Naive thymus-derived CD4-positive, alpha-beta T cell (primary cell): ENCODE results near the gene TAS2R1. TPM values are rescaled to one million over a fixed set of nuclear protein-coding genes. Genes with fewer than 3 reads are reported as not detected.

Experiments
- ATAC-seq: fragments of 150-1000 bp; cut with Tn5 transposase; 2 replicates; pipeline ENCODE4 v1.10.0; 2021; ENCODE audit warnings: mild to moderate bottlenecking, moderate library complexity
- CTCF ChIA-PET: fragments of 350-600 bp; sonication (Branson Sonifier 250); formaldehyde crosslinking; loops from one replicate; lab custom pipeline; 2021; ENCODE audit warnings: antibody characterized with exemption; lab: Charles Lee
- POLR2A ChIA-PET: fragments of 350-600 bp; sonication (Branson Sonifier 250); formaldehyde crosslinking; loops from one replicate; lab custom pipeline; 2021; ENCODE audit warnings: antibody characterized with exemption, inconsistent platforms; lab: Charles Lee
- DNase-seq, 9 donors: peaks; one replicate each; pipeline versions ENCODE4 v3.0.0 to v3.0.0-alpha.2; 2020 to 2022; ENCODE audit warnings: mixed read lengths in 1 of 9
- H3K27ac ChIP-seq: one replicate; pipeline ENCODE4 v1.7.0; 2013; ENCODE audit warnings: mild to moderate bottlenecking, low read depth, low read length, moderate library complexity
- H3K27me3 ChIP-seq, 2 donors: one replicate each; pipeline ENCODE4 v1.7.0; 2013; ENCODE audit warnings: low read length in 2 of 2, mild to moderate bottlenecking in 2 of 2, moderate library complexity in 2 of 2; ENCODE audit not compliant: control insufficient read depth in 2 of 2, insufficient read depth in 2 of 2
- H3K36me3 ChIP-seq, 3 experiments: 1 replicate in 2 of 3; 2 replicates in 1 of 3; pipeline ENCODE4 v1.7.0; 2013; ENCODE audit warnings: low read length in 3 of 3, mild to moderate bottlenecking in 3 of 3, moderate library complexity in 1 of 3; ENCODE audit not compliant: insufficient read depth in 3 of 3, control insufficient read depth in 2 of 3
- H3K4me1 ChIP-seq, 2 donors: one replicate each; pipeline ENCODE4 v1.7.0; 2013; ENCODE audit warnings: low read length in 2 of 2, mild to moderate bottlenecking in 2 of 2, moderate library complexity in 1 of 2; ENCODE audit not compliant: control insufficient read depth in 2 of 2, insufficient read depth in 2 of 2
- H3K4me3 ChIP-seq: 2 replicates; pipeline ENCODE4 v1.7.0; 2013; ENCODE audit warnings: mild to moderate bottlenecking, low read length
- H3K9me3 ChIP-seq, 3 experiments: 1 replicate in 2 of 3; 2 replicates in 1 of 3; pipeline ENCODE4 v1.7.0; 2013; ENCODE audit warnings: low read length in 3 of 3; ENCODE audit not compliant: control insufficient read depth in 2 of 3
- H3K27ac Mint-ChIP-seq, 9 donors: one replicate each; pipeline ENCODE4 v1.8.0; 2020 to 2022; ENCODE audit warnings: mixed read lengths in 9 of 9, mild to moderate bottlenecking in 8 of 9, moderate library complexity in 5 of 9, inconsistent platforms in 2 of 9
- H3K27me3 Mint-ChIP-seq, 5 donors: one replicate each; pipeline ENCODE4 v1.8.0; 2021 to 2022; ENCODE audit warnings: mixed read lengths in 5 of 5, mild to moderate bottlenecking in 1 of 5
- H3K36me3 Mint-ChIP-seq, 5 donors: one replicate each; pipeline ENCODE4 v1.8.0; 2020 to 2022; ENCODE audit warnings: mixed read lengths in 5 of 5, mild to moderate bottlenecking in 3 of 5, inconsistent platforms in 1 of 5
- H3K4me1 Mint-ChIP-seq, 7 donors: one replicate each; pipeline ENCODE4 v1.8.0; 2020 to 2022; ENCODE audit warnings: mixed read lengths in 7 of 7, mild to moderate bottlenecking in 3 of 7, inconsistent platforms in 1 of 7
- H3K4me3 Mint-ChIP-seq, 10 donors: one replicate each; pipeline ENCODE4 v1.8.0; 2020 to 2022; ENCODE audit warnings: mild to moderate bottlenecking in 10 of 10, mixed read lengths in 10 of 10, moderate library complexity in 6 of 10, inconsistent platforms in 2 of 10
- H3K9me3 Mint-ChIP-seq, 11 donors: one replicate each; pipeline ENCODE4 v1.8.0; 2020 to 2022; ENCODE audit warnings: mixed read lengths in 11 of 11, mild to moderate bottlenecking in 4 of 11, inconsistent platforms in 1 of 11, moderate library complexity in 1 of 11
- intact Hi-C, 2 donors: fragments of 100-400 bp; cut with micrococcal nuclease; formaldehyde crosslinking; loops; one replicate each; pipeline ENCODE4 v1.15.1; 2023
- polyA plus RNA-seq, 2 donors: library from polyadenylated mRNA; unstranded; fragments of 300-500 nt; fragmentation: Illumina TruSeq; gene quantifications; one replicate each; pipeline ENCODE4 v1.2.3, GENCODE V29; 2021
- total RNA-seq, 6 experiments: library from RNA in 5 of 6; stranded (reverse) in 5 of 6; gene quantifications; 1 replicate in 5 of 6; 2 replicates in 1 of 6; pipeline ENCODE4 v1.2.3 and lab custom pipeline; 2021 to 2026

Gene TAS2R1
- total and polyA plus RNA-seq, 7 experiments from 2014 or later, result not detected

DNA sequence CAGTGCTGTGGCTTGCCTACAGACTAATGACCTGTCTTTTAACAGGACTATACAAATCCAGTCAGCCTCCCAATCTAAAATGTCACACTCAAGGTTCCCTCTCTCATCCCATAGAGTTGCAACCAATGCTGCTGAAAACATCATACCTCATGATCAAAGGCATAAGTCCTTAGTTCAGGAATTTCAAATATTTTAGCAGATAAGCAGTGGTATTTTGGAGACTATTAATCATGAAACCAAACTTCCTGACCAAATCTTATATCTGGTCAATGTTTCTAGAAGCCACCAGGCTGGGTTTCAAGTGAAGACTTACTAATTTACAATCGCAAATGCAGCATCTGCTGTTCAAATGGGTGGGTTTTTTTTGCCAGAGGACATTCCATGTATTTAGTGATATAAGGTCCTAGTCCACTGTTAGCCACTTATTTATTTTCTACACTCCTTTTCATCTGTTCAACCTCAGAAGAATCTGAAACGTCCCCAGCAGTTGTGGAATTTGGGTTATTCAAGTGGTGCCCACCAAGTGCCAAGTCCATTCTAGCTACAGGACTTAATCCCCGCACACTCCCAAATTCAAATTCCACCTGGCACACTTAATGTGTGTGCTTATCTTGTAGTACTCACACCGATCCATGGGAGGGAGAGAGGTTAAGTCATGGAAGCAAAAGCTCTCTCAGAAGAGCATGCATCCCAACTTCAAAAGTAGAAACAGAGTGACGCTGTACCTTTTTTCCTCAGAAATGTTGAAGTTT is 5.8 kb downstream of the TAS2R1 start:
- H3K4me3 Mint-ChIP-seq, result no peak overlapping the region
- H3K36me3 ChIP-seq, result no peaks in the 10 kb centered on the region
- intact Hi-C loops, result no loop called here
- DNase-seq, result no peak
- H3K27ac Mint-ChIP-seq, result no peak overlapping the region
- no peak overlapping the region for H3K4me3 ChIP-seq
- no peak overlapping the region for H3K27ac ChIP-seq
- ChIA-PET POLR2A (no interaction called here), CTCF (interaction anchor here (1.0 kb wide), 1 partner anchor 16 kb away, joined by 3 read pairs; no protein-coding TSS in a partner anchor)
- H3K9me3 ChIP-seq, result no peaks in the 10 kb centered on the region
- H3K27me3 Mint-ChIP-seq, result peaks cover 0 to 4% (median 0%) of the 10 kb centered on the region in 5 donors
- no peaks in the 10 kb centered on the region for H3K36me3 Mint-ChIP-seq
- H3K27me3 ChIP-seq, result no peaks in the 10 kb centered on the region
- peaks cover 0 to 15% (median 4%) of the 10 kb centered on the region in 11 donors for H3K9me3 Mint-ChIP-seq
- ATAC-seq, result no peak
- H3K4me1 ChIP-seq, result no peaks in the 10 kb centered on the region
- no peaks in the 10 kb centered on the region for H3K4me1 Mint-ChIP-seq

DNA sequence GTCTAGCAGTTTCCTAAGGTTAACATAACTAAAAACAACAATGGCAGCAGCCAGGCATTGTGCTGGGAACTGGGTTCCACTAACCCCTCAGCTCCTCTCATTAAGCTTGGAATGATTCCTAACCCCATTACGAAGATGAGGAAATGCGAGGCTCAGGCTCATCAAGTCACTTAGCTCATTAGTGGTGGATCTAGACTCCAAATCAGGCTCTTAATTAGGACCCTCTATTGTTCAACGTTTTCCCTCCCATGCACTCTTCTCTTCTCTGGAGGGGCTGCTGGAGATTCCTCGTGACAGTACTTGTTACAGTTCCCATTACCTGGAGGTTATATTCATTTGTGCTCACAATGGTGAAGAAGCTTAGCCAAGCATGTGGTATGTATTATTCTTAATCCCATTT is 6.5 kb downstream of the TAS2R1 start:
- no peak overlapping the region for H3K4me3 ChIP-seq
- no peaks in the 10 kb centered on the region for H3K36me3 ChIP-seq
- H3K9me3 ChIP-seq, result no peaks in the 10 kb centered on the region
- H3K27ac Mint-ChIP-seq, result no peak overlapping the region
- no peaks in the 10 kb centered on the region for H3K27me3 ChIP-seq
- intact Hi-C loops, result no loop called here
- no peak for ATAC-seq
- CTCF ChIA-PET, result interaction anchor here (1.0 kb wide), 1 partner anchor 15 kb away, joined by 3 read pairs; no protein-coding TSS in a partner anchor
- no peak overlapping the region for H3K27ac ChIP-seq
- no peak for DNase-seq
- H3K27me3 Mint-ChIP-seq, result peaks cover 0 to 8% (median 0%) of the 10 kb centered on the region in 5 donors
- H3K9me3 Mint-ChIP-seq, result peaks cover 0 to 13% (median 4%) of the 10 kb centered on the region in 11 donors
- no peak overlapping the region for H3K4me3 Mint-ChIP-seq
- POLR2A ChIA-PET, result no interaction called here
- no peaks in the 10 kb centered on the region for H3K4me1 Mint-ChIP-seq
- no peaks in the 10 kb centered on the region for H3K36me3 Mint-ChIP-seq
- no peaks in the 10 kb centered on the region for H3K4me1 ChIP-seq

DNA sequence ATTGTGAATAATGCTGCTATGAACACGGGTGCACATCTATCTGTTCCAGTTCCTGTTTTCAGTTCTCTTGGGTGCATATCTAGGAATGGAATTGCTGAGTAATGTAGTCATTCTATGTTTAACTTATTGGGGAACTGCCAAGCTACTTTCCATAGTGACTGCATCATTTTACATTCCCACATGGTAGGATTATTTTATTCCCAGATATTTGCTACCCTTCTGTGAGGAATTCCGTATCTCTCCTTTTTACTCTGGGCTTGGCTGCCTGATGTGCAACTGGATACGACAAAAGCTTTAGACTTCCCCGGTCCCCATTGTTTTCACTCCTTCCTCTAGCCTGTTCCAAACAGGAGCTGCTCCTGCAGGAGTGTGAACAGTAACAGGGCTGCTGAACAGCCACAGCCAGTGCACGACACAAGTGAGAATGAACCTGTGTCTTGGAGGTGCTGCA is 7.2 kb downstream of the TAS2R1 start:
- Mint-ChIP-seq H3K9me3 (peaks cover 0 to 14% (median 0%) of the 10 kb centered on the region in 11 donors), H3K4me1 (no peaks in the 10 kb centered on the region), H3K27me3 (peaks cover 0 to 8% (median 0%) of the 10 kb centered on the region in 5 donors), H3K36me3 (no peaks in the 10 kb centered on the region), H3K4me3 (no peak overlapping the region), H3K27ac (no peak overlapping the region)
- Histone ChIP-seq H3K27me3 (no peaks in the 10 kb centered on the region), H3K9me3 (no peaks in the 10 kb centered on the region), H3K4me1 (no peaks in the 10 kb centered on the region), H3K4me3 (no peak overlapping the region), H3K27ac (no peak overlapping the region), H3K36me3 (no peaks in the 10 kb centered on the region)
- CTCF ChIA-PET, result no interaction called here
- DNase-seq (no peak), ATAC-seq (no peak)
- intact Hi-C loops, result no loop called here
- POLR2A ChIA-PET, result no interaction called here

DNA sequence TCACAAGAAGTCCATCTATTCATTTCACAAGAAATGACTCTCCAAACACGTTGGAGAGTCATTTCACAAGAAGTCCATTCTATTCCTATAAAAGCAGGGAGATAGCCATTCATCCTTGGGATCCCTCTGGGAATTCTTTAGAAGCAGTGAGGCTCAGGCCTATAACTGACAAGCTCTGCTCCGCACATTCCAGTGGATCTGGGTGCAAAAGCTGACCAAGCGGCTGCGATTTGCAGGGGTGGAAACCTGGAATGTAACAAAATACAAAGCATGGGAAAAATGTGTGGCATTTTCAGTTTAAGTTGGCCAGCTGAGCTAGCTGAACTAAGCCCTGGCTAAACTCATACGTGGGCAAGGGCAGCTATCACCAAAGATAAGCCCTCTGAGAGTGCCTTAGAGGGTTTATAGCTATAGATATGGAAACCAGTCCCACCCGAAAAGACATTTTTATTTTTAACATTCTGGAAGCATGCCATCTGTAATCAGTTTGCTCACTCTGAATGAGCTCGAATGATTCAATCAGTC is 8.7 kb downstream of the TAS2R1 start:
- H3K4me3 ChIP-seq, result no peak overlapping the region
- H3K27ac ChIP-seq, result no peak overlapping the region
- no peaks in the 10 kb centered on the region for H3K9me3 ChIP-seq
- no peaks in the 10 kb centered on the region for H3K4me1 Mint-ChIP-seq
- DNase-seq (no peak), ATAC-seq (no peak)
- H3K36me3 Mint-ChIP-seq, result no peaks in the 10 kb centered on the region
- H3K27me3 Mint-ChIP-seq, result peaks cover 0 to 8% (median 0%) of the 10 kb centered on the region in 5 donors
- no peak overlapping the region for H3K4me3 Mint-ChIP-seq
- intact Hi-C loops, result no loop called here
- no peak overlapping the region for H3K27ac Mint-ChIP-seq
- H3K27me3 ChIP-seq, result no peaks in the 10 kb centered on the region
- ChIA-PET POLR2A (no interaction called here), CTCF (no interaction called here)
- no peaks in the 10 kb centered on the region for H3K4me1 ChIP-seq
- peaks cover 0 to 14% (median 0%) of the 10 kb centered on the region in 11 donors for H3K9me3 Mint-ChIP-seq
- H3K36me3 ChIP-seq, result no peaks in the 10 kb centered on the region

DNA sequence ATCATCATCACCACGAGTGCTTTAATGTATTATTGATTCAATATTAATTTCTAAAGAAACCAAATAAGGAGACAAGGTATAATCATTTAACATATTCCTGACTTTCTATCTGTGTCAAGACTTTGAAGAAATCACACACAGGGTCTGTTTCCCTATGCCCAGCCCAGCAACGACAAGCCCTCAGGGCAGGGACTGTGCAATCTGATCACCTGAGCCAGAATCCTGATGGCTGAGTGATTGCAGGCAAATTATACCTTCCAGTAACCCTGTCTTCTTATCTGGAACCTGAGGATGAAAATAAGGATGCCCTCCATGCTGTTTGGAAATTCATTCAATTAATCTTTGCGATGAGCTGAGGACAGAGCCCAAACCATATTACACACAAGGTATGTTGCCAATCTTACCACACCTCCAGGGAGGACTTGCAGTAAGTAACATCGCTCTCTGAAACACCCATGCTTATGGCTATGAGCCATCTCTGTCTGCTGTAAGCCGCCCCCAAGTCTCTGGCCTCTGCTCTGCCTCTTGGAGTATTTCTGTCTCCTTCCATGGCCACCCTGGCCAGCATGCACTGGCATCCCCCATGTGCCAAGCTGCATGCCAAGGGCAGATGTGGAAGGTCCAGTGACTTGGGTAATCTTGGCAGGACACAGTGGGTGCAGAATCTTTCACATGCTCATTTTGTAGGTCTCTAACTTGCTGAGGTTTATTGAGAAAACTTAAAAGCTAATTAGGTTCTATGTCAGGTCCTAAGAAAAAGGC is 10.6 kb downstream of the TAS2R1 start:
- no peaks in the 10 kb centered on the region for H3K27me3 ChIP-seq
- no peaks in the 10 kb centered on the region for H3K4me1 ChIP-seq
- intact Hi-C loops, result no loop called here
- no peaks in the 10 kb centered on the region for H3K36me3 Mint-ChIP-seq
- CTCF ChIA-PET, result no interaction called here
- H3K4me3 ChIP-seq, result no peak overlapping the region
- H3K27ac Mint-ChIP-seq, result no peak overlapping the region
- peaks cover 0 to 5% (median 0%) of the 10 kb centered on the region in 5 donors for H3K27me3 Mint-ChIP-seq
- H3K27ac ChIP-seq, result no peak overlapping the region
- DNase-seq (no peak), ATAC-seq (no peak)
- H3K4me3 Mint-ChIP-seq, result no peak overlapping the region
- H3K4me1 Mint-ChIP-seq, result no peaks in the 10 kb centered on the region
- H3K9me3 Mint-ChIP-seq, result peaks cover 0 to 11% (median 4%) of the 10 kb centered on the region in 11 donors
- no peaks in the 10 kb centered on the region for H3K9me3 ChIP-seq
- POLR2A ChIA-PET, result no interaction called here
- H3K36me3 ChIP-seq, result no peaks in the 10 kb centered on the region

DNA sequence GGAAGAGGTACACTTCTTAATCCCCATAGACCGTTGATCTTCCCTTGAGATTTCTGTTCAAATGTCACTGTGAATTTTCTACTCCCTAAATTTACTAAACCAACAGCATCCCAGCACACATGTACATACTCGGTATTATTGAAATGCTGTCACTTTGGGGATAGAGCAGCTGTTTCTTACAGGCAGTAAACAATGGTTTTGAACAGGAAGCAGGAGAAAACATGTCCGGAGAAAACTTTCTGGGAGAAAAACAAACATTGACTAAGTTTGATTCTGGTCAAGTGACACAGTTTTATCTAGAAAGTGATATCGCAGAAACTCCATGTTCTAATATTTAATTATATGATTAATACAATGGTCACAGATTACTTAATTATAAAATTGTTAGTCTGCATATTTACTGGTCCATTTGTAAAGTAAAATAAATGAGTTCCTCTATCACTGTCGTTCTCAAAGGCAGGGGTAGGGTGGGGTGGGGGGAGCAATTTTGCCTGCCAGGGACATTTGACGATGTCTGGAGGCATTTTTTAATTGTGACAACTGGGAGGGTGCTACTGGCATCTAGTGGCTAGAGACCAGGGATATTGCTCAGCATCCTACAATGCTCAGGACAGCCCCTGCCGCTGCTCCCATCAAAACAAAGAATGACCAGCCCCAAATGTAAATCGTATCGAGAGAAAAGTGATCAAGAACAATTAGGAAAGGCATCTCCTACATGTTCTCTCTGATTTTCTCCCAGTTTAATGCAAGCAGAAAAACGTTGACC is 12.2 kb downstream of the TAS2R1 start:
- H3K27ac Mint-ChIP-seq, result no peak overlapping the region
- H3K27me3 Mint-ChIP-seq, result peaks cover 0 to 5% (median 0%) of the 10 kb centered on the region in 5 donors
- DNase-seq, result no peak
- H3K27me3 ChIP-seq, result no peaks in the 10 kb centered on the region
- no peaks in the 10 kb centered on the region for H3K36me3 Mint-ChIP-seq
- no peak overlapping the region for H3K27ac ChIP-seq
- intact Hi-C loops, result no loop called here
- peaks cover 0 to 12% (median 2%) of the 10 kb centered on the region in 11 donors for H3K9me3 Mint-ChIP-seq
- H3K4me3 ChIP-seq, result no peak overlapping the region
- H3K9me3 ChIP-seq, result no peaks in the 10 kb centered on the region
- ATAC-seq, result no peak
- POLR2A ChIA-PET, result no interaction called here
- CTCF ChIA-PET, result no interaction called here
- H3K36me3 ChIP-seq, result no peaks in the 10 kb centered on the region
- H3K4me1 ChIP-seq, result no peaks in the 10 kb centered on the region
- no peaks in the 10 kb centered on the region for H3K4me1 Mint-ChIP-seq
- no peak overlapping the region for H3K4me3 Mint-ChIP-seq
